GM21515 (cell line): ENCODE measurements around the gene MRE11.

ENCODE experiments used
- ATAC-seq: cut with Tn5 transposase; IDR thresholded peaks from one replicate; pipeline ENCODE4 v1.9.1; 2021; ENCODE audit not compliant: unreplicated experiment

MRE11 gene

GRCh38 chr11:94493281-94494125 is at the start of gene MRE11, which contains the start of gene ANKRD49:
Gene MRE11, minus strand, starts transcription at chr11:94493844. Its CDS starts 1,043 bp downstream, at chr11:94492801.
Gene ANKRD49, plus strand, starts transcription at chr11:94493984. Its CDS starts 2,710 bp downstream, at chr11:94496694.
- ATAC-seq: peak; percentile 100

GRCh38 chr11:94539420-94539819 is 45.8 kb upstream of the MRE11 start:
- ATAC-seq: no peak

GRCh38 chr11:94537031-94537600 is 43.5 kb upstream of the MRE11 start:
- ATAC-seq: no peak

DNA sequence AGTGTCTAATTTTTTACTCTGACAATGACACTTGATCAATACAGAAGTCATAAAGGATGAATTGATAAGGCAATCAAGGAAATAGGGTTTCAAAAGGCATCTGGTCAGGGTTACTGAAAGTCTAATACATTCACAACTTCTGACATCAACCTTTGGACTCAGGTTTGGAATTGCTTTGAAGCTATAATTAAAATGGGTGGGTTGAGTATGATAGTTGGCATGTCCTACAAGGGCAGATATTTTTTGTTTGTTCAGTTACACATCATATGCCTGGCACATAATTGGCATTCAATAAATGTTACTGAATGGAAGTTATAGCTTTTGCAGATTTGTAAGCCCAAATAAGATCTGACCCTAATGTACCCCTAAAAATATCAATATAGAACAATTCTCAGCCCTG is 42.7 kb upstream of the MRE11 start:
- no peak for ATAC-seq

- no peak for ATAC-seq
These were observed 40.3 kb upstream of the MRE11 start for GRCh38 chr11:94533696-94534630.

- no peak for ATAC-seq
These were observed 39.6 kb upstream of the MRE11 start for GRCh38 chr11:94533206-94533605.

GRCh38 chr11:94532211-94532610 is 38.6 kb upstream of the MRE11 start:
- no peak for ATAC-seq

GRCh38 chr11:94528551-94528950 is 34.9 kb upstream of the MRE11 start:
- ATAC-seq: no peak

- no peak for ATAC-seq
These were observed 33.2 kb upstream of the MRE11 start for GRCh38 chr11:94526645-94527438.

DNA sequence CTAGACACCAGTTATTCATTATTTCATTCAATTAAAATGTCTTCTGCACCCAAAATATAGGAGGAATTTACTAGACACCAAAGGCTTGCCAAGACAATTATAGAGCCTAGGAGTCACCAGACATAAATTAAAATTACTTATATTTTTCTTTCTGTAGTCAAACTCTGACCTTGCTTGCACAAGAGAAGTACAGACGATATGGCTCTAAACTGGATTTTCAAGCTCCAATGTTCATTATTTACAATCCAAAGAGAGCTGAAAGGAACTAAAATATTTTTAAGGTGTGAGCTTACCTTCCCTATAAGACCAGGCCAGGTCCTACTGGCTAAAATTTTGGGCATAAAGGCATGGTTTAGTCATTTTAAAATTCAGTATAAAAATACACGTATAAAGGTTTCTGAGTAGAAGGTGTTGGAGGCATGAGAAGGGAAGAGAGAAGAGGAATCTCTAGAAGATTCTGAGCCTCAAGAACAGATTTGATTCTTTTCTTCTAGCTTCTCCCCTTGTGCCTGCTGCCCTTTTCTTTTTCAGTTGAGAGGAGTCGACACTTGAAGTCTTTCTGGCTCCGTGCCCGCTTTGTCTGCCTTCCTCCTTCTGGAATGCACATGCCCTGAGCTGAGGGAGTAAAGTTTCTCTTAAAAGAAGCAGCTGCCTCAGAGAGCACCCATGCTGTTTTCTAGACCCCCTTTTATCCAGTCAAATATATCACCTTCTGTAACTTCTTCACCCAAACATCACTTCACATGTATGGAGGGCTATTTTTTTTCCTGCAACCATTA is 32.1 kb upstream of the MRE11 start:
- no peak for ATAC-seq

- ATAC-seq: no peak
These were observed 30.7 kb upstream of the MRE11 start for GRCh38 chr11:94524341-94524740.

DNA sequence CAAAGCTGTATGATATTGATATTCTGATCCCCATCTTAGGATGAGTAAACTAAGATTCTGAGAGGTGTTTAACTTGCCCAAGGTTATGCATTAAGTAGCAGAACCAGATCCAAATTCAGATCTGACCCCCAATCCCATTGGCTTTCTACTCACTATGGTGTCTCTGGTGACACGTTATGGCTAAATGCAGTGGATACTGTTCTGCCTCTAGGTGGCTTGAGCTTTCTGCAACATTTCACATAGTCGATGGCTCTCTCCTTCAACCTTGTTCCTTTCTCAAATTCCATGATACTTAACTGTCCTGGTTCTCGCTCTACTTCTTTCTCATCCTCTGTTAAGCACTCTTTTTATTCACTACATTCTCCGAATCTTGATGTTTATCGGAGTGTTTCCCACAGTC is 28.0 kb upstream of the MRE11 start:
- no peak for ATAC-seq

- no peak for ATAC-seq
These were observed 25.9 kb upstream of the MRE11 start for GRCh38 chr11:94519478-94520084.

- ATAC-seq: no peak
These were observed 24.7 kb upstream of the MRE11 start for GRCh38 chr11:94518300-94518699.

- no peak for ATAC-seq
These were observed 23.1 kb upstream of the MRE11 start for GRCh38 chr11:94516725-94517124.

GRCh38 chr11:94515398-94515797 is 21.8 kb upstream of the MRE11 start:
- no peak for ATAC-seq

GRCh38 chr11:94513091-94513490 is 19.4 kb upstream of the MRE11 start:
- no peak for ATAC-seq

DNA sequence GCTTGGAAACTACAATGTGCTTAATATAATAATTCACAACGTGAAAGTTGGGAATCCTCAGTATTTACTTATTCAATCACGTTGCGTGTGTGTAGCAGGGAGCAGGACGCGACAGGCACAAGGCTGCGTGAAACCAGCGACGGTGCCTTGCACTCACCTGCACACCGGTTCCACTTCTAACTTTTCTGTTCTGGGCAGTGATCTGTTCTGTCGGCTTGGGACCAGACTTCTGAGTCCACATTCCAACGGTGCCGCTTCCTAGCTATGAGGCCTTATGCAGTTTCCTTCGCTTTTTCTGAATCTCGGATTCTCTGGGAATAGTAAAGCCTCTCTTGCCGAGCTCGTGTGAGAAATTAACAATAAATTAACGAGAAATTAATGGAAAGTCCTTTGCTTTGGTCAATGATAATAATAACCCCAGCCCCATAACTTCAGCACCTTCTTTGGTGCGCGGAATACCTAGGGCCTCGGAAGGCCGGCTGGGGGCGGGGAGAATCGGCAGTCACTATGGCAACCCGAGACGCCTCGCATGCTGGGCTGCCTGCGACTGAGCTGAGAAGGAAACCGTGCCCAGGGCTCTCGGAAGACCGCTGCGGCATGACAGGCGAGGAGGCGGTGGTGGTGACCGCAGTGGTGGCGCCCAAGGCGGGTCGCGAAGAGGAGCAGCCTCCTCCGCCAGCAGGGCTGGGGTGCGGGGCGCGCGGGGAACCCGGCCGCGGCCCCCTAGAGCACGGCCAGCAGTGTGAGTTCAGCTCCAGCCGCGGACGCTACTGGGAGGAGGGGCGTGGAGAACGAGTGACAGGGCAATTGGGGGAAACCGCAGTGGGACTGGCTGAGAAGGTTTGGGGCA is 18.5 kb upstream of the MRE11 start, which contains the start of gene C11orf97:
Gene C11orf97, plus strand, starts transcription at position 530 of the 850 bp plus-strand sequence. Its CDS starts 68 bp downstream, at position 598.
- ATAC-seq: no peak
